ENCODE data around the gene SPTLC3. TPM values are rescaled to one million over a fixed set of nuclear protein-coding genes. Genes with fewer than 3 reads are reported as not detected.

The SPTLC3 gene
- total and polyA plus RNA-seq, 2 of the 13 experiments (the other 11 are each of a cell fraction or from before 2014, with no cell fraction given): 20.5 to 95.6 TPM

- TF ChIP-seq MLXIP (CRISPR knock-in tag; IDR thresholded peaks at IDR 0.05; ENCODE audit: borderline replicate concordance) (no peak; the same call in 1 of the 2 replicates), NR0B2 (CRISPR knock-in tag; IDR thresholded peaks at IDR 0.05) (no peak), MTF2 (CRISPR knock-in tag; IDR thresholded peaks at IDR 0.05; ENCODE audit: borderline replicate concordance) (no peak), ZNF562 (CRISPR knock-in tag; IDR thresholded peaks at IDR 0.05; ENCODE audit: borderline replicate concordance) (no peak), KLF12 (CRISPR knock-in tag; IDR thresholded peaks at IDR 0.05; ENCODE audit: borderline replicate concordance) (no peak), ATF1 (CRISPR knock-in tag; IDR thresholded peaks at IDR 0.05) (no peak; the same call in 1 of the 2 replicates), ATAD3A (CRISPR knock-in tag; IDR thresholded peaks at IDR 0.05) (no peak), YEATS2 (CRISPR knock-in tag; IDR thresholded peaks at IDR 0.05; ENCODE audit: borderline replicate concordance) (no peak), CENPBD1 (CRISPR knock-in tag; IDR thresholded peaks at IDR 0.05; ENCODE audit: borderline replicate concordance, low read depth) (no peak), ZUFSP (CRISPR knock-in tag; IDR thresholded peaks at IDR 0.05; ENCODE audit: borderline replicate concordance) (no peak), ZMYM4 (CRISPR knock-in tag; IDR thresholded peaks at IDR 0.05) (peak; percentile 99), ZNF430 (CRISPR knock-in tag; IDR thresholded peaks at IDR 0.05) (peak; percentile 70; the same call in 1 of the 2 replicates), PCBP1 (IDR thresholded peaks at IDR 0.05; ENCODE audit: borderline replicate concordance, low read depth, low read length) (no peak), PRDM15 (CRISPR knock-in tag; IDR thresholded peaks at IDR 0.05) (no peak), ZNF460 (CRISPR knock-in tag; IDR thresholded peaks at IDR 0.05; ENCODE audit: borderline replicate concordance) (no peak), HDAC2 (CRISPR knock-in tag; IDR thresholded peaks at IDR 0.05) (peak; percentile 96), ZNF740 (CRISPR knock-in tag; IDR thresholded peaks at IDR 0.05) (no peak), HOXD1 (CRISPR knock-in tag; IDR thresholded peaks at IDR 0.05) (peak; percentile 70; the same call in 1 of the 2 replicates)
These were observed 50.1 kb downstream of the SPTLC3 start (continued) for GRCh38 chr20:13058666-13059389.
